Endodermal cell (in vitro differentiated cells): ENCODE measurements around the gene KIRREL3. TPM values are rescaled to one million over a fixed set of nuclear protein-coding genes. Genes with fewer than 3 reads are reported as not detected.
"Not testable (repeated sequence)": the region's sequence is repeated elsewhere in the genome, so short reads cannot be mapped to it uniquely, and the experiment has no call there.

Source experiments
- DNase-seq: peaks from one replicate; pipeline ENCODE4 v3.0.0-alpha.2; 2017
- H3K27ac ChIP-seq: 2 replicates; pipeline ENCODE4 v1.5.1; 2013; ENCODE audit warnings: mild to moderate bottlenecking, low read depth, low read length, moderate library complexity
- H3K27me3 ChIP-seq: 2 replicates; pipeline ENCODE4 v1.6.1; 2013; ENCODE audit warnings: mild to moderate bottlenecking, low read length, moderate library complexity; ENCODE audit not compliant: insufficient read depth, control insufficient read depth, poor library complexity, severe bottlenecking
- H3K36me3 ChIP-seq: 2 replicates; pipeline ENCODE4 v1.7.0; 2013; ENCODE audit warnings: mild to moderate bottlenecking, low read length, moderate library complexity; ENCODE audit not compliant: control insufficient read depth, insufficient read depth
- H3K4me1 ChIP-seq: one replicate; pipeline ENCODE4 v1.7.0; 2013; ENCODE audit warnings: low read length; ENCODE audit not compliant: control insufficient read depth, insufficient read depth
- H3K4me3 ChIP-seq: 2 replicates; pipeline ENCODE4 v1.5.1; 2013; ENCODE audit warnings: mild to moderate bottlenecking, low read length, moderate library complexity
- H3K9ac ChIP-seq: 2 replicates; pipeline ENCODE4 v1.6.1; 2013; ENCODE audit warnings: mild to moderate bottlenecking, low read length, moderate library complexity; ENCODE audit not compliant: poor library complexity, severe bottlenecking; ENCODE audit errors: extremely low read depth
- H3K9me3 ChIP-seq: 2 replicates; pipeline ENCODE4 v1.6.1; 2013; ENCODE audit warnings: mild to moderate bottlenecking, low read length, moderate library complexity; ENCODE audit not compliant: control insufficient read depth
- H3K27ac Mint-ChIP-seq: 2 replicates; pipeline ENCODE4 v1.8.0; 2020; ENCODE audit warnings: mixed read lengths
- H3K27me3 Mint-ChIP-seq: 2 replicates; pipeline ENCODE4 v1.8.0; 2021; ENCODE audit warnings: mild to moderate bottlenecking, mixed read lengths; ENCODE audit not compliant: insufficient read depth
- H3K36me3 Mint-ChIP-seq: 2 replicates; pipeline ENCODE4 v1.8.0; 2020; ENCODE audit warnings: low read depth, mixed read lengths
- H3K4me1 Mint-ChIP-seq: 2 replicates; pipeline ENCODE4 v1.8.0; 2020; ENCODE audit warnings: mixed read lengths
- H3K4me3 Mint-ChIP-seq: 2 replicates; pipeline ENCODE4 v1.8.0; 2020; ENCODE audit warnings: mild to moderate bottlenecking, moderate library complexity, mixed read lengths
- H3K9me3 Mint-ChIP-seq: 2 replicates; pipeline ENCODE4 v1.8.0; 2020; ENCODE audit warnings: mild to moderate bottlenecking, mixed read lengths
- WGBS, 2 experiments: methylation state at CpG; one replicate each; pipeline versions ENCODE4 v1.1.5 to v1.1.7; 2013; ENCODE audit warnings: missing lambda C conversion rate in 2 of 2, mixed read lengths in 1 of 2; ENCODE audit not compliant: insufficient coverage in 1 of 2, insufficient read length in 1 of 2; 5-methylcytosine and 5-hydroxymethylcytosine counted together
- total RNA-seq, 2 donors: library from RNA; stranded (reverse); fragmentation: NEBNext Ultra II Directional in 1 of 2; extraction: Animal tissue kit (Norgen Biotek cat#: 25700) in 1 of 2; gene quantifications; 2 replicates in 1 of 2; 3 replicates in 1 of 2; pipeline ENCODE4 v1.2.1, GENCODE V29; 2021
- TF ChIP-seq, protein P1 (sequence below): fragments of 200-600 bp; sonication (generic); conservative IDR thresholded peaks from 2 replicates; pipeline ENCODE4 v1.5.0; 2021; ENCODE audit warnings: antibody characterized with exemption, mild to moderate bottlenecking

The KIRREL3 gene
- total RNA-seq, 2 donors from 2014 or later: 1.1 to 1.4 TPM

DNA sequence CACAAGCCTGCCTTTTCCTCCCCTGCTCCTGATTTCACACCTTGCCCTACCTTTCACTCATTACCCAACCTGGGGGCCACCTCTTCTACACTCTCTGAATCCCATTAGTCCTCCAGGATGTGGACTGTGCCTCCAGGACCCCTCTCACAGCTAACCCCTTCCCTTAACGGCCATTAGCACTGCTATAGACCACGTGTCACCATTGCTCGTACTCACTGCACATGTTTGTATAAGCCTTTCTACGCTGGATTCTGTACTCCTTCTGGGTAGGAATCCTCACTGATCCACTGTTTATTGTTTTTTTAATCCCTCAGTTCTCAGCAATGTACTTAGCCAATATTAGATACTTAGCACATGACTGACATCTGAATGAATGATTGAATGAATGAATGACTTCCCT, 40.9 kb downstream of the KIRREL3 start:
- no peak overlapping the region for H3K4me3 ChIP-seq
- Mint-ChIP-seq H3K4me3 (no peak overlapping the region), H3K36me3 (no peaks in the 10 kb centered on the region), H3K27me3 (peaks cover 4% of the 10 kb centered on the region), H3K27ac (no peak overlapping the region), H3K9me3 (no peaks in the 10 kb centered on the region), H3K4me1 (peaks cover 25% of the 10 kb centered on the region)
- no peaks in the 10 kb centered on the region for H3K27me3 ChIP-seq
- TF ChIP-seq, protein P1, sequence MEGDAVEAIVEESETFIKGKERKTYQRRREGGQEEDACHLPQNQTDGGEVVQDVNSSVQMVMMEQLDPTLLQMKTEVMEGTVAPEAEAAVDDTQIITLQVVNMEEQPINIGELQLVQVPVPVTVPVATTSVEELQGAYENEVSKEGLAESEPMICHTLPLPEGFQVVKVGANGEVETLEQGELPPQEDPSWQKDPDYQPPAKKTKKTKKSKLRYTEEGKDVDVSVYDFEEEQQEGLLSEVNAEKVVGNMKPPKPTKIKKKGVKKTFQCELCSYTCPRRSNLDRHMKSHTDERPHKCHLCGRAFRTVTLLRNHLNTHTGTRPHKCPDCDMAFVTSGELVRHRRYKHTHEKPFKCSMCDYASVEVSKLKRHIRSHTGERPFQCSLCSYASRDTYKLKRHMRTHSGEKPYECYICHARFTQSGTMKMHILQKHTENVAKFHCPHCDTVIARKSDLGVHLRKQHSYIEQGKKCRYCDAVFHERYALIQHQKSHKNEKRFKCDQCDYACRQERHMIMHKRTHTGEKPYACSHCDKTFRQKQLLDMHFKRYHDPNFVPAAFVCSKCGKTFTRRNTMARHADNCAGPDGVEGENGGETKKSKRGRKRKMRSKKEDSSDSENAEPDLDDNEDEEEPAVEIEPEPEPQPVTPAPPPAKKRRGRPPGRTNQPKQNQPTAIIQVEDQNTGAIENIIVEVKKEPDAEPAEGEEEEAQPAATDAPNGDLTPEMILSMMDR: no peak
- H3K36me3 ChIP-seq: no peaks in the 10 kb centered on the region
- DNase-seq: no peak
- H3K27ac ChIP-seq: no peak overlapping the region
- peaks cover 4% of the 10 kb centered on the region for H3K4me1 ChIP-seq
- WGBS, 2 experiments: 90 to 96% methylated on average over 4 of the region's 4 CpGs
- no peak overlapping the region for H3K9ac ChIP-seq
- H3K9me3 ChIP-seq: no peaks in the 10 kb centered on the region

DNA sequence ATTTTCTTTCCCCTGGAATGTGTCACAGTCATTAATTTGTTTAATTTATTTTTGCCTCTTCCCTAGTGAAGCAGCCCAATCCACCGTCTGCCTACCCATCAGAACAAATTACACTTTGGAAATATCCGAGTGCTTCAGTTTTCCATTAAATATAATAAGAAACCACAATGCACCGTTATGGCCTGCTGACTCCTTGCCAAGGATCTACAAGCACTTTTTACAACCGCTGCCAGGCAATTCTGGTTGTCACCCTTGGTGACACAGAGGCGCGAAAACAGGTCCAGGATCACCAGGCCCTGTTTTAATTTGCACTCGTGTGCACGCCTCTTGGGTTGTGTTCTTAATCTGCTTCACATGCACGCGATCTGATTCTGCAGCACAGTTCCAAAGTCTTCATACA, 43.9 kb downstream of the KIRREL3 start:
- H3K9me3 Mint-ChIP-seq: no peaks in the 10 kb centered on the region
- peaks cover 4% of the 10 kb centered on the region for H3K27me3 Mint-ChIP-seq
- H3K4me1 Mint-ChIP-seq: peaks cover 8% of the 10 kb centered on the region

DNA sequence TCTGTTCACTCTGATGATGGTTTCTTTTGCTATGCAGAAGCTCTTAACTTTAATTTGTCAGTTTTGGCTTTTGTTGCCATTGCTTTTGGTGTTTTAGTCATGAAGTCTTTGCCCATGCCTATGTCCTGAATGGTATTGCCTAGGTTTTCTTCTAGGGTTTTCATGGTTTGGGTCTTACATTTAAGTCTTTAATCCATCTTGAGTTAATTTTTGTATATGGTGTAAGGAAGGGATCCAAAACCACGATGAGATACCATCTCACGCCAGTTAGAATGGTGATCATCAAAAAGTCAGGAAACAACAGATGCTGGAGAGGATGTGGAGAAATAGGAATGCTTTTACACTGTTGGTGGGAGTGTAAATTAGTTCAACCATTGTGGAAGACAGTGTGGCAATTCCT, 48.0 kb downstream of the KIRREL3 start:
- H3K4me1 Mint-ChIP-seq, H3K27ac Mint-ChIP-seq, H3K9me3 ChIP-seq, H3K4me3 ChIP-seq, H3K9ac ChIP-seq, DNase-seq, H3K9me3 Mint-ChIP-seq, H3K4me3 Mint-ChIP-seq, H3K27ac ChIP-seq, H3K27me3 ChIP-seq, H3K36me3 Mint-ChIP-seq, H3K27me3 Mint-ChIP-seq, H3K36me3 ChIP-seq, H3K4me1 ChIP-seq: not testable (repeated sequence)
- 100% methylated on average over 2 of the region's 2 CpGs; no CpG with 5 or more reads in 1 of the 2 experiments for WGBS, 2 experiments

More for the DNA sequence above, 43.9 kb downstream of the KIRREL3 start:
- Mint-ChIP-seq H3K4me3 (no peak overlapping the region), H3K27ac (no peak overlapping the region), H3K36me3 (no peaks in the 10 kb centered on the region)
- H3K27ac ChIP-seq: no peak overlapping the region
- H3K9me3 ChIP-seq: no peaks in the 10 kb centered on the region
- WGBS, 2 experiments: 82 to 97% methylated on average over 9 to 10 of the region's 10 CpGs
- H3K9ac ChIP-seq: no peak overlapping the region
- H3K4me1 ChIP-seq: no peaks in the 10 kb centered on the region
- TF ChIP-seq, protein P1: no peak
- H3K27me3 ChIP-seq: no peaks in the 10 kb centered on the region
- no peak for DNase-seq
- no peak overlapping the region for H3K4me3 ChIP-seq
- H3K36me3 ChIP-seq: no peaks in the 10 kb centered on the region

DNA sequence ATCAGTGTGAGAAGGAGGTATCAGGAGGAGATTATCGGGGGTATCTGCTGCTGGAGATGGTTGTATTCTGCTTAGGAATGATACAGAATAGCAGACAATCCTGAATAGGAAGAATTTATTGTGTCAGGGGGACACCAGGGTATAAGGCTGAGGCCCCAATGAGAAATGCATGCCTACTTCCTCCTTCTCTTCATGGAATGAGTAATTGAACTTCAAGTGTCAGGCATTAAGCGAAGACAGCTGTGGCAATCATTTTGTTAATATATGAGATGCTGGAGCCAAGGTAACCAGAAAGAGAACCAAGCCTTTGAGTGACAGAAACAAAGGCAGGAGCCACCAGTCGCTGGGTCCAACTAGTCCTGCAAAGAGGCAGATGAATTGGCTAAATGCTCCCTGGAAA, 49.1 kb downstream of the KIRREL3 start:
- peaks cover 8% of the 10 kb centered on the region for H3K4me1 Mint-ChIP-seq
- peaks cover 1% of the 10 kb centered on the region for H3K27me3 Mint-ChIP-seq
- H3K27ac ChIP-seq: no peak overlapping the region
- DNase-seq: no peak
- H3K9ac ChIP-seq: no peak overlapping the region
- H3K27me3 ChIP-seq: no peaks in the 10 kb centered on the region
- H3K4me1 ChIP-seq: no peaks in the 10 kb centered on the region
- no peaks in the 10 kb centered on the region for H3K9me3 ChIP-seq
- no peaks in the 10 kb centered on the region for H3K36me3 Mint-ChIP-seq
- H3K4me3 Mint-ChIP-seq: no peak overlapping the region
- no peak overlapping the region for H3K27ac Mint-ChIP-seq
- H3K36me3 ChIP-seq: no peaks in the 10 kb centered on the region
- TF ChIP-seq, protein P1: no peak
- no peaks in the 10 kb centered on the region for H3K9me3 Mint-ChIP-seq
- 89 to 93% methylated on average over 3 of the region's 3 CpGs for WGBS, 2 experiments
- no peak overlapping the region for H3K4me3 ChIP-seq
